OCI-LY3 (cell line): Measurements from ENCODE around the gene TBC1D21.

Experiments used
- EZH2phosphoT487 ChIP-seq: fragments of 200-600 bp; shearing (Covaris generic); IDR thresholded peaks from 2 replicates; pipeline ENCODE4 v1.6.1; 2018; ENCODE audit warnings: antibody characterized with exemption, mixed run types, low read depth
- TF ChIP-seq, protein P1 (sequence below): fragments of 200-600, 300-600 bp; sonication (generic); IDR thresholded peaks from 2 replicates; pipeline ENCODE4 v1.5.1; 2014; ENCODE audit warnings: antibody characterized with exemption, low read length, low read depth

DNA sequence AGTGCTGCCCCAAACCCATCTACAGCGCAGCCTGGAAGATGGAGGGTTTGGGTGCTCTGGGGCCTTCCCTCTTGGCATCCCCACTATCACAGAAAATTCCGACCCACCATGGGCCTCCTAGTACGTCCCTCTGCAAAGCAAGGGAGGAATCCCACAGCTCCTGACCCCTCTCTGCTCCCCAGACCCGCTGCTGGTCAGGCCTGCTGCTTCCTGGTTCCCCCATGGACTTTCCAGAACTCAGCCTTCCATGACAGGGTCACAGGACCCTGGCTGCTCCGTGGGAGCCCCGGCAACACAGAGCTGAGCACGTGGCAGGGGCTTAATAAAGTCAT lies 49.8 kb downstream of the TBC1D21 start:
- TF ChIP-seq, protein P1, sequence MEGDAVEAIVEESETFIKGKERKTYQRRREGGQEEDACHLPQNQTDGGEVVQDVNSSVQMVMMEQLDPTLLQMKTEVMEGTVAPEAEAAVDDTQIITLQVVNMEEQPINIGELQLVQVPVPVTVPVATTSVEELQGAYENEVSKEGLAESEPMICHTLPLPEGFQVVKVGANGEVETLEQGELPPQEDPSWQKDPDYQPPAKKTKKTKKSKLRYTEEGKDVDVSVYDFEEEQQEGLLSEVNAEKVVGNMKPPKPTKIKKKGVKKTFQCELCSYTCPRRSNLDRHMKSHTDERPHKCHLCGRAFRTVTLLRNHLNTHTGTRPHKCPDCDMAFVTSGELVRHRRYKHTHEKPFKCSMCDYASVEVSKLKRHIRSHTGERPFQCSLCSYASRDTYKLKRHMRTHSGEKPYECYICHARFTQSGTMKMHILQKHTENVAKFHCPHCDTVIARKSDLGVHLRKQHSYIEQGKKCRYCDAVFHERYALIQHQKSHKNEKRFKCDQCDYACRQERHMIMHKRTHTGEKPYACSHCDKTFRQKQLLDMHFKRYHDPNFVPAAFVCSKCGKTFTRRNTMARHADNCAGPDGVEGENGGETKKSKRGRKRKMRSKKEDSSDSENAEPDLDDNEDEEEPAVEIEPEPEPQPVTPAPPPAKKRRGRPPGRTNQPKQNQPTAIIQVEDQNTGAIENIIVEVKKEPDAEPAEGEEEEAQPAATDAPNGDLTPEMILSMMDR: no peak
- no peak for TF ChIP-seq EZH2phosphoT487
